WTC11 (cell line): ENCODE measurements around the gene PRKAR2B.

Experiments used
- E2F5 ChIP-seq: sonication (generic); formaldehyde crosslinking; IDR thresholded peaks from 2 replicates; pipeline ENCODE4 v1.8.1; 2022; ENCODE audit warnings: mild to moderate bottlenecking, moderate library complexity, missing genetic modification reagents
- FOXP1 ChIP-seq: sonication (generic); formaldehyde crosslinking; IDR thresholded peaks from 2 replicates; pipeline ENCODE4 v1.8.0; 2022; ENCODE audit warnings: missing genetic modification reagents, mild to moderate bottlenecking, moderate library complexity, borderline replicate concordance
- GTF2I ChIP-seq: fragments of 250-450 bp; sonication (Bioruptor Pico); conservative IDR thresholded peaks from 2 replicates; pipeline ENCODE4 v1.4.0; 2021; ENCODE audit warnings: mild to moderate bottlenecking
- HMGXB4 ChIP-seq: sonication (generic); formaldehyde crosslinking; IDR thresholded peaks from 2 replicates; pipeline ENCODE4 v1.8.1; 2023; ENCODE audit warnings: mild to moderate bottlenecking, moderate library complexity, missing genetic modification reagents
- MYBL2 ChIP-seq: sonication (generic); formaldehyde crosslinking; IDR thresholded peaks from 2 replicates; pipeline ENCODE4 v1.8.1; 2023; ENCODE audit warnings: mild to moderate bottlenecking, moderate library complexity, missing genetic modification reagents
- NFYB ChIP-seq: sonication (generic); formaldehyde crosslinking; conservative IDR thresholded peaks from 2 replicates; pipeline ENCODE4 v1.8.0; 2022; ENCODE audit warnings: low read depth, missing genetic modification reagents
- TEAD4 ChIP-seq: sonication (generic); formaldehyde crosslinking; IDR thresholded peaks from 2 replicates; pipeline ENCODE4 v1.8.0; 2022; ENCODE audit warnings: mild to moderate bottlenecking, missing genetic modification reagents
- ZNF317 ChIP-seq: sonication (generic); formaldehyde crosslinking; IDR thresholded peaks from 2 replicates; pipeline ENCODE4 v1.8.1; 2023; ENCODE audit warnings: low read depth, mild to moderate bottlenecking, moderate library complexity, missing genetic modification reagents, borderline replicate concordance
- ZNF416 ChIP-seq: fragments of 250-450 bp; sonication (Bioruptor Pico); IDR thresholded peaks from 2 replicates; pipeline ENCODE4 v1.9.0; 2021; ENCODE audit warnings: mild to moderate bottlenecking, inconsistent platforms
- TF ChIP-seq, protein P1 (sequence below): fragments of 200-600 bp; IDR thresholded peaks from 2 replicates; pipeline ENCODE4 v1.8.0; 2022; ENCODE audit warnings: antibody characterized with exemption
- TF ChIP-seq, protein P2 (sequence below): fragments of 250-450 bp; sonication (Bioruptor Pico); IDR thresholded peaks from 2 replicates; pipeline ENCODE4 v1.9.0; 2021; ENCODE audit warnings: mild to moderate bottlenecking, borderline replicate concordance
- TF ChIP-seq, protein P3 (sequence below): sonication (generic); formaldehyde crosslinking; IDR thresholded peaks from 2 replicates; pipeline ENCODE4 v1.8.1; 2023; ENCODE audit warnings: mild to moderate bottlenecking, missing genetic modification reagents, moderate library complexity
- TF ChIP-seq, protein P4 (sequence below): sonication (generic); formaldehyde crosslinking; conservative IDR thresholded peaks from 2 replicates; pipeline ENCODE4 v1.8.1; 2022; ENCODE audit warnings: mild to moderate bottlenecking, missing genetic modification reagents
- TF ChIP-seq, protein P5 (sequence below): sonication (generic); formaldehyde crosslinking; IDR thresholded peaks from 2 replicates; pipeline ENCODE4 v1.8.1; 2023; ENCODE audit warnings: mild to moderate bottlenecking, missing genetic modification reagents, moderate library complexity

GRCh38 chr7:107043921-107044346, 571 bp upstream of the PRKAR2B start:
- TF ChIP-seq ZNF317 (CRISPR knock-in tag), result no peak
- TF ChIP-seq TEAD4 (CRISPR knock-in tag), result no peak
- TF ChIP-seq, protein P1, sequence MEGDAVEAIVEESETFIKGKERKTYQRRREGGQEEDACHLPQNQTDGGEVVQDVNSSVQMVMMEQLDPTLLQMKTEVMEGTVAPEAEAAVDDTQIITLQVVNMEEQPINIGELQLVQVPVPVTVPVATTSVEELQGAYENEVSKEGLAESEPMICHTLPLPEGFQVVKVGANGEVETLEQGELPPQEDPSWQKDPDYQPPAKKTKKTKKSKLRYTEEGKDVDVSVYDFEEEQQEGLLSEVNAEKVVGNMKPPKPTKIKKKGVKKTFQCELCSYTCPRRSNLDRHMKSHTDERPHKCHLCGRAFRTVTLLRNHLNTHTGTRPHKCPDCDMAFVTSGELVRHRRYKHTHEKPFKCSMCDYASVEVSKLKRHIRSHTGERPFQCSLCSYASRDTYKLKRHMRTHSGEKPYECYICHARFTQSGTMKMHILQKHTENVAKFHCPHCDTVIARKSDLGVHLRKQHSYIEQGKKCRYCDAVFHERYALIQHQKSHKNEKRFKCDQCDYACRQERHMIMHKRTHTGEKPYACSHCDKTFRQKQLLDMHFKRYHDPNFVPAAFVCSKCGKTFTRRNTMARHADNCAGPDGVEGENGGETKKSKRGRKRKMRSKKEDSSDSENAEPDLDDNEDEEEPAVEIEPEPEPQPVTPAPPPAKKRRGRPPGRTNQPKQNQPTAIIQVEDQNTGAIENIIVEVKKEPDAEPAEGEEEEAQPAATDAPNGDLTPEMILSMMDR, result no peak
- no peak for TF ChIP-seq GTF2I (CRISPR knock-in tag)
- TF ChIP-seq, protein P2, sequence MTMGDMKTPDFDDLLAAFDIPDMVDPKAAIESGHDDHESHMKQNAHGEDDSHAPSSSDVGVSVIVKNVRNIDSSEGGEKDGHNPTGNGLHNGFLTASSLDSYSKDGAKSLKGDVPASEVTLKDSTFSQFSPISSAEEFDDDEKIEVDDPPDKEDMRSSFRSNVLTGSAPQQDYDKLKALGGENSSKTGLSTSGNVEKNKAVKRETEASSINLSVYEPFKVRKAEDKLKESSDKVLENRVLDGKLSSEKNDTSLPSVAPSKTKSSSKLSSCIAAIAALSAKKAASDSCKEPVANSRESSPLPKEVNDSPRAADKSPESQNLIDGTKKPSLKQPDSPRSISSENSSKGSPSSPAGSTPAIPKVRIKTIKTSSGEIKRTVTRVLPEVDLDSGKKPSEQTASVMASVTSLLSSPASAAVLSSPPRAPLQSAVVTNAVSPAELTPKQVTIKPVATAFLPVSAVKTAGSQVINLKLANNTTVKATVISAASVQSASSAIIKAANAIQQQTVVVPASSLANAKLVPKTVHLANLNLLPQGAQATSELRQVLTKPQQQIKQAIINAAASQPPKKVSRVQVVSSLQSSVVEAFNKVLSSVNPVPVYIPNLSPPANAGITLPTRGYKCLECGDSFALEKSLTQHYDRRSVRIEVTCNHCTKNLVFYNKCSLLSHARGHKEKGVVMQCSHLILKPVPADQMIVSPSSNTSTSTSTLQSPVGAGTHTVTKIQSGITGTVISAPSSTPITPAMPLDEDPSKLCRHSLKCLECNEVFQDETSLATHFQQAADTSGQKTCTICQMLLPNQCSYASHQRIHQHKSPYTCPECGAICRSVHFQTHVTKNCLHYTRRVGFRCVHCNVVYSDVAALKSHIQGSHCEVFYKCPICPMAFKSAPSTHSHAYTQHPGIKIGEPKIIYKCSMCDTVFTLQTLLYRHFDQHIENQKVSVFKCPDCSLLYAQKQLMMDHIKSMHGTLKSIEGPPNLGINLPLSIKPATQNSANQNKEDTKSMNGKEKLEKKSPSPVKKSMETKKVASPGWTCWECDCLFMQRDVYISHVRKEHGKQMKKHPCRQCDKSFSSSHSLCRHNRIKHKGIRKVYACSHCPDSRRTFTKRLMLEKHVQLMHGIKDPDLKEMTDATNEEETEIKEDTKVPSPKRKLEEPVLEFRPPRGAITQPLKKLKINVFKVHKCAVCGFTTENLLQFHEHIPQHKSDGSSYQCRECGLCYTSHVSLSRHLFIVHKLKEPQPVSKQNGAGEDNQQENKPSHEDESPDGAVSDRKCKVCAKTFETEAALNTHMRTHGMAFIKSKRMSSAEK (CRISPR knock-in tag), result no peak
- no peak for TF ChIP-seq ZNF416 (CRISPR knock-in tag)
- TF ChIP-seq MYBL2 (CRISPR knock-in tag), result no peak
- no peak for TF ChIP-seq HMGXB4 (CRISPR knock-in tag)
- TF ChIP-seq, protein P3, sequence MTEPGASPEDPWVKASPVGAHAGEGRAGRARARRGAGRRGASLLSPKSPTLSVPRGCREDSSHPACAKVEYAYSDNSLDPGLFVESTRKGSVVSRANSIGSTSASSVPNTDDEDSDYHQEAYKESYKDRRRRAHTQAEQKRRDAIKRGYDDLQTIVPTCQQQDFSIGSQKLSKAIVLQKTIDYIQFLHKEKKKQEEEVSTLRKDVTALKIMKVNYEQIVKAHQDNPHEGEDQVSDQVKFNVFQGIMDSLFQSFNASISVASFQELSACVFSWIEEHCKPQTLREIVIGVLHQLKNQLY (CRISPR knock-in tag), result no peak
- TF ChIP-seq, protein P4, sequence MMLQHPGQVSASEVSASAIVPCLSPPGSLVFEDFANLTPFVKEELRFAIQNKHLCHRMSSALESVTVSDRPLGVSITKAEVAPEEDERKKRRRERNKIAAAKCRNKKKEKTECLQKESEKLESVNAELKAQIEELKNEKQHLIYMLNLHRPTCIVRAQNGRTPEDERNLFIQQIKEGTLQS (CRISPR knock-in tag), result no peak
- TF ChIP-seq, protein P5, sequence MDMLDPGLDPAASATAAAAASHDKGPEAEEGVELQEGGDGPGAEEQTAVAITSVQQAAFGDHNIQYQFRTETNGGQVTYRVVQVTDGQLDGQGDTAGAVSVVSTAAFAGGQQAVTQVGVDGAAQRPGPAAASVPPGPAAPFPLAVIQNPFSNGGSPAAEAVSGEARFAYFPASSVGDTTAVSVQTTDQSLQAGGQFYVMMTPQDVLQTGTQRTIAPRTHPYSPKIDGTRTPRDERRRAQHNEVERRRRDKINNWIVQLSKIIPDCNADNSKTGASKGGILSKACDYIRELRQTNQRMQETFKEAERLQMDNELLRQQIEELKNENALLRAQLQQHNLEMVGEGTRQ (CRISPR knock-in tag), result no peak
- no peak for TF ChIP-seq E2F5 (CRISPR knock-in tag)
- TF ChIP-seq FOXP1, result no peak
- TF ChIP-seq NFYB (CRISPR knock-in tag), result no peak
